Endothelial cell of umbilical vein (primary cell): ENCODE measurements around the gene LAMB1. TPM values are rescaled to one million over a fixed set of nuclear protein-coding genes. Genes with fewer than 3 reads are reported as not detected.
A peak's percentile ranks its signal among the peaks of the same experiment; 100 is the strongest.

Experiments used
- BruUV-seq: library from RNA; stranded (reverse); fragments of 400-500 nt; replicated peaks from 2 replicates; lab custom pipeline; 2021; lab: Mats Ljungman, UMichigan
- CTCF ChIA-PET: fragments of 300-600, 350-600 bp; sonication (Branson Sonifier 250); formaldehyde crosslinking; loops from one replicate; lab custom pipeline; 2021; ENCODE audit warnings: antibody characterized with exemption, inconsistent platforms; lab: Charles Lee
- POLR2A ChIA-PET: fragments of 300-600, 350-600 bp; sonication (Branson Sonifier 250); formaldehyde crosslinking; loops from one replicate; lab custom pipeline; 2021; ENCODE audit warnings: antibody characterized with exemption, inconsistent platforms; lab: Charles Lee
- DNase-seq: peaks from one replicate; pipeline ENCODE4 v3.0.0-alpha.2; 2011; ENCODE audit warnings: low read depth, low spot score
- FAIRE-seq: peaks from 2 replicates; lab custom pipeline; 2011; peaks lifted over from hg19 to GRCh38; lab: Jason Lieb, UNC
- H2AFZ ChIP-seq: 2 replicates; pipeline ENCODE4 v1.6.0; 2012; ENCODE audit warnings: low read depth, low read length, control low read depth, inconsistent platforms
- H3K27ac ChIP-seq: 2 replicates; pipeline ENCODE4 v1.5.1; 2011; ENCODE audit warnings: low read depth, mild to moderate bottlenecking, control low read depth, low read length, moderate library complexity; ENCODE audit not compliant: insufficient read depth
- H3K27me3 ChIP-seq, 2 experiments: 2 replicates each; pipeline versions ENCODE4 v1.6.0 to v1.6.1; 2011; ENCODE audit warnings: low read length in 2 of 2, mixed read lengths in 1 of 2; ENCODE audit not compliant: control insufficient read depth in 2 of 2, insufficient read depth in 2 of 2
- H3K36me3 ChIP-seq, 2 experiments: 2 replicates in 1 of 2; 3 replicates in 1 of 2; pipeline ENCODE4 v1.5.1; 2011; ENCODE audit warnings: low read length in 2 of 2, mild to moderate bottlenecking in 1 of 2, moderate library complexity in 1 of 2; ENCODE audit not compliant: control insufficient read depth in 2 of 2, insufficient read depth in 2 of 2; ENCODE audit errors: extremely low read depth in 1 of 2
- H3K4me1 ChIP-seq: 3 replicates; pipeline ENCODE4 v1.5.1; 2011; ENCODE audit warnings: mild to moderate bottlenecking, low read length; ENCODE audit not compliant: control insufficient read depth, insufficient read depth; ENCODE audit errors: extremely low read depth
- H3K4me2 ChIP-seq: 2 replicates; pipeline ENCODE4 v1.6.1; 2011; ENCODE audit warnings: low read length, control low read depth, mixed read lengths; ENCODE audit not compliant: insufficient read depth
- H3K4me3 ChIP-seq, 3 experiments: fragments of 200-600 bp in 1 of 3; sonication (generic), shearing (Covaris generic) in 1 of 3; replicated peaks in 1 of 3; 2 replicates each; pipeline ENCODE4 v1.5.1; 2011 to 2016; ENCODE audit warnings: control low read depth in 3 of 3, low read length in 3 of 3, mild to moderate bottlenecking in 2 of 3, inconsistent platforms in 1 of 3, low read depth in 1 of 3, moderate library complexity in 1 of 3; ENCODE audit not compliant: insufficient read depth in 1 of 3
- H3K79me2 ChIP-seq: 2 replicates; pipeline ENCODE4 v1.6.0; 2012; ENCODE audit warnings: low read length, inconsistent platforms; ENCODE audit not compliant: control insufficient read depth, insufficient read depth
- H3K9ac ChIP-seq: replicated peaks from 2 replicates; pipeline ENCODE3; 2011; ENCODE audit warnings: low read length, control low read depth; ENCODE audit not compliant: insufficient read depth; ENCODE audit errors: extremely low read depth
- H3K9me1 ChIP-seq: replicated peaks from 3 replicates; pipeline ENCODE4 v1.6.0; 2011; ENCODE audit warnings: mild to moderate bottlenecking, low read length; ENCODE audit not compliant: control insufficient read depth, insufficient read depth; ENCODE audit errors: extremely low read depth
- H3K9me3 ChIP-seq: replicated peaks from 2 replicates; pipeline ENCODE4 v1.5.1; 2012; ENCODE audit warnings: low read length, inconsistent platforms; ENCODE audit not compliant: control insufficient read depth, insufficient read depth
- H4K20me1 ChIP-seq: replicated peaks from 2 replicates; pipeline ENCODE3; 2011; ENCODE audit warnings: mild to moderate bottlenecking, low read length; ENCODE audit not compliant: control insufficient read depth, insufficient read depth; ENCODE audit errors: extremely low read depth
- CTCF ChIP-seq, 2 donors: IDR thresholded peaks; 1 replicate in 1 of 2; 2 replicates in 1 of 2; pipeline ENCODE4 v1.5.1; 2011; ENCODE audit warnings: low read length in 2 of 2, mild to moderate bottlenecking in 2 of 2, moderate library complexity in 2 of 2, control low read depth in 1 of 2, inconsistent platforms in 1 of 2, low read depth in 1 of 2; ENCODE audit not compliant: insufficient read depth in 1 of 2; ENCODE audit errors: extremely low read depth in 1 of 2
- FOS ChIP-seq: IDR thresholded peaks from 2 replicates; pipeline ENCODE4 v1.6.1; 2011; ENCODE audit warnings: mild to moderate bottlenecking, low read length, moderate library complexity, borderline replicate concordance; ENCODE audit not compliant: insufficient read depth
- GATA2 ChIP-seq: IDR thresholded peaks from 2 replicates; pipeline ENCODE4 v1.7.0; 2011; ENCODE audit warnings: low read depth, mild to moderate bottlenecking, moderate library complexity, mixed read lengths, low read length; ENCODE audit not compliant: insufficient read length, insufficient read depth
- JUN ChIP-seq: IDR thresholded peaks from 2 replicates; pipeline ENCODE4 v1.6.1; 2011; ENCODE audit warnings: borderline replicate concordance, low read depth; ENCODE audit not compliant: insufficient read length, insufficient read depth
- MAX ChIP-seq: IDR thresholded peaks from 2 replicates; pipeline ENCODE4 v1.6.1; 2011; ENCODE audit not compliant: insufficient read depth, insufficient read length
- MYC ChIP-seq: IDR thresholded peaks from one replicate; pipeline ENCODE4 v1.6.1; 2011; ENCODE audit warnings: mild to moderate bottlenecking, low read depth, low read length
- POLR2A ChIP-seq: IDR thresholded peaks from 2 replicates; pipeline ENCODE4 v1.6.1; 2012; ENCODE audit warnings: low read depth, mild to moderate bottlenecking, control low read depth, low read length
- POLR2AphosphoS5 ChIP-seq: IDR thresholded peaks from 2 replicates; pipeline ENCODE4 v1.6.1; 2012; ENCODE audit warnings: low read depth, mild to moderate bottlenecking, control low read depth, low read length, moderate library complexity; ENCODE audit not compliant: insufficient read depth
- dilution Hi-C: fragments of 300-500 bp; cut with MboI; formaldehyde crosslinking; loops from one replicate; pipeline ENCODE4 v1.15.0; 2019; ENCODE audit warnings: low sequenced_read_pairs; ENCODE audit not compliant: extremely low pct_ligation_motif_present
- intact Hi-C: fragments of 100-400 bp; cut with micrococcal nuclease; formaldehyde crosslinking; loops from one replicate; pipeline ENCODE4 v1.10.0; 2022
- polyA plus RNA-seq, 4 experiments: library from polyadenylated mRNA; depleted of rRNA in 3 of 4; stranded (reverse) in 3 of 4; unstranded in 1 of 4; fragments of >200 nt; gene quantifications; 2 replicates each; pipeline versions ENCODE4 v1.2.1 to v1.2.3, GENCODE V29; 2011 to 2012; ENCODE audit warnings: missing spikeins in 1 of 4
- total RNA-seq: library from RNA; stranded (reverse); gene quantifications from 2 replicates; pipeline ENCODE4 v1.2.3, GENCODE V29; 2021

The LAMB1 gene
- total and polyA plus RNA-seq, 2 donors (not counting 3 experiments of a cell fraction or from before 2014, with no cell fraction given): 588 to 703 TPM

DNA sequence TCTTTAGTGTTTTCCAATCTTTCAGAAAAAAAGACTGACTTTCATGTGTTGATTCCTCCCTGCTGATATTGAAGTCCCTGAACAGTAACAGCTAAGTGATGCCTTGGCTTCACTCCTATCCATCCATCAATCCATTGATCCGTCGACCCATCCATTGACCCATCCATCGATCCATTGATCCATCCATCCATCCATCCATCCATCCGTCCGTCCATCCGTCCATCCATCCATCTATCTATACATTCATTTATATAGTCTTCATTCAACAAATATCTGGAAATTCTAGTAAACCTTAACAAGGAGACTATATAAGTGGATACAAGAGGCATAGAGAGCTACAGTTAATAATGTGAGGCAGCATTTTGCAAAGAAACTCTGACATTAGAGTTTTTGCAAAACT is 21.6 kb upstream of the LAMB1 start:
- BruUV-seq: no TSS peak
- Histone ChIP-seq H3K36me3 (no peaks in the 10 kb centered on the region), H3K4me2 (no peak overlapping the region), H3K27me3 (no peaks in the 10 kb centered on the region), H3K4me3 (no peak overlapping the region), H3K9me1 (no peaks in the 10 kb centered on the region), H3K79me2 (no peaks in the 10 kb centered on the region), H3K4me1 (peaks cover 28% of the 10 kb centered on the region), H3K27ac (no peak overlapping the region), H3K9me3 (no peaks in the 10 kb centered on the region), H2AFZ (no peak overlapping the region), H4K20me1 (no peaks in the 10 kb centered on the region), H3K9ac (no peak overlapping the region)
- dilution Hi-C loops (no loop called here), intact Hi-C loops (no loop called here)
- CTCF ChIA-PET: interaction anchor here (1.0 to 2.7 kb wide), 2 partner anchors 9 to 121 kb away, joined by 4 to 11 read pairs; no protein-coding TSS in a partner anchor
- no peak for TF ChIP-seq MAX
- no peak for TF ChIP-seq CTCF (IDR thresholded peaks at IDR 0.05; ENCODE audit: extremely low read depth in 1 of 2, insufficient read depth in 1 of 2, low read depth in 1 of 2, low read length in 2 of 2)
- FAIRE-seq (no peak), DNase-seq (no peak)
- POLR2A ChIA-PET: interaction anchor here (1.1 kb wide), 1 partner anchor 38 kb away, joined by 6 read pairs; no protein-coding TSS in a partner anchor

- FAIRE-seq: peak; percentile 67
- TF ChIP-seq JUN: peak; percentile 77
- TF ChIP-seq POLR2A: peak; percentile 13
- TF ChIP-seq POLR2AphosphoS5: no peak
- TF ChIP-seq FOS: peak; percentile 46
- no peak for TF ChIP-seq MYC
- TF ChIP-seq GATA2: peak; percentile 88
- no peak overlapping the region for H3K9ac ChIP-seq
- peak; percentile 86 for DNase-seq
- H3K79me2 ChIP-seq: no peaks in the 10 kb centered on the region
- no peak overlapping the region for H2AFZ ChIP-seq
- ChIA-PET CTCF (interaction anchor here (1.0 to 9.6 kb wide), 5 partner anchors 21 to 126 kb away, joined by 3 to 284 read pairs (median 5); partner anchors contain the start of gene LAMB1), POLR2A (no interaction called here)
- no peaks in the 10 kb centered on the region for H3K36me3 ChIP-seq
- H3K9me1 ChIP-seq: no peaks in the 10 kb centered on the region
- intact Hi-C loops: no loop called here
- H3K4me1 ChIP-seq: peaks cover 51% of the 10 kb centered on the region
- no TSS peak for BruUV-seq
- dilution Hi-C loops: no loop called here
- H3K27me3 ChIP-seq: no peaks in the 10 kb centered on the region
- peak overlapping the region; percentile 38 for H3K27ac ChIP-seq
- no peaks in the 10 kb centered on the region for H3K9me3 ChIP-seq
- no peak overlapping the region for H3K4me3 ChIP-seq
- peak overlapping the region; percentile 34 for H3K4me2 ChIP-seq
- no peaks in the 10 kb centered on the region for H4K20me1 ChIP-seq
Observed at GRCh38 chr7:108020585-108020984, 17.6 kb upstream of the LAMB1 start.
